ENCODE measurements around the gene EPB41L5. TPM values are rescaled to one million over a fixed set of nuclear protein-coding genes. Genes with fewer than 3 reads are reported as not detected.

Gene EPB41L5
- total and polyA plus RNA-seq, 10 of the 15 experiments (the other 5 are each of a cell fraction or from before 2014, with no cell fraction given) = 2.1 to 20.4 (median 8.2) TPM

GRCh38 chr2:120104772-120105171 lies 91.9 kb downstream of the EPB41L5 start:
- SMC1A ChIA-PET (ENCODE audit: uncharacterized antibody, unreplicated experiment) = interaction anchor here (1.1 to 6.2 kb wide), 2 partner anchors 65 to 70 kb away, joined by 3 to 103 read pairs; no protein-coding TSS in a partner anchor
- no peak for TF ChIP-seq NFIC (IDR thresholded peaks at IDR 0.05; ENCODE audit: low read depth, low read length)
- no peak for TF ChIP-seq NRF1 (conservative IDR thresholded peaks at IDR 0.05; ENCODE audit: low read depth, low read length)
- no peak for TF ChIP-seq ZNF274 (IDR thresholded peaks at IDR 0.05; ENCODE audit: insufficient read depth, insufficient read length)
- Histone ChIP-seq H3K4me1 (ENCODE audit: control insufficient read depth, insufficient read depth, low read length) (peaks cover 7% of the 10 kb centered on the region), H3K9me3 (replicated peaks; ENCODE audit: control insufficient read depth, insufficient read depth, low read length) (no peaks in the 10 kb centered on the region), H4K20me1 (ENCODE audit: control insufficient read depth, insufficient read depth) (no peaks in the 10 kb centered on the region), H3K27me3 (replicated peaks in 1 of 2; ENCODE audit: control insufficient read depth in 2 of 2, insufficient read depth in 2 of 2, low read length in 1 of 2) (no peaks in the 10 kb centered on the region), H3K9ac (ENCODE audit: control insufficient read depth, insufficient read depth, low read length) (no peak overlapping the region), H3K79me2 (ENCODE audit: control insufficient read depth, insufficient read depth, low read length) (no peaks in the 10 kb centered on the region), H3K4me3 (no peak overlapping the region), H2AFZ (ENCODE audit: control insufficient read depth, low read depth, low read length) (no peak overlapping the region), H3K27ac (ENCODE audit: control insufficient read depth, insufficient read depth) (no peak overlapping the region), H3K4me2 (ENCODE audit: control insufficient read depth, insufficient read depth) (no peak overlapping the region), H3K36me3 (ENCODE audit: control insufficient read depth in 2 of 2, insufficient read depth in 2 of 2, low read length in 1 of 2) (no peaks in the 10 kb centered on the region; a peak in 1 of 4 replicates)
- intact Hi-C loops (cut with micrococcal nuclease; ENCODE audit: unreplicated experiment) (no loop called here), in situ Hi-C loops (cut with MboI) (no loop called here)
- 80% methylated on average over 1 of the region's 1 CpG for whole genome bisulfite sequencing (ENCODE audit: insufficient coverage, insufficient replicate concordance, low lambda C conversion rate, missing lambda C conversion rate)
- RAD21 ChIA-PET (ENCODE audit: unreplicated experiment) = interaction anchor here (1.2 to 2.5 kb wide), 2 partner anchors 71 to 208 kb away, joined by 6 to 8 read pairs; no protein-coding TSS in a partner anchor
- CTCF ChIA-PET = interaction anchor here (0.5 to 2.7 kb wide), 5 partner anchors 70 to 1575 kb away, joined by 3 to 14 read pairs (median 8); no protein-coding TSS in a partner anchor
- BruUV-seq (replicated peaks) = no TSS peak
- ATAC-seq (peak; percentile 18; the same call in 2 of the 3 replicates), DNase-seq (ENCODE audit: low read depth, low spot score) (no peak), FAIRE-seq (no peak)
- POLR2A ChIA-PET = no interaction called here

GRCh38 chr2:120105360-120105759 lies 92.5 kb downstream of the EPB41L5 start:
- DNase-seq (ENCODE audit: low read depth, low spot score) = peak; percentile 26
- Histone ChIP-seq H3K9ac (ENCODE audit: control insufficient read depth, insufficient read depth, low read length) (no peak overlapping the region), H3K4me2 (ENCODE audit: control insufficient read depth, insufficient read depth) (no peak overlapping the region), H3K4me3 (no peak overlapping the region), H3K27me3 (replicated peaks in 1 of 2; ENCODE audit: control insufficient read depth in 2 of 2, insufficient read depth in 2 of 2, low read length in 1 of 2) (no peaks in the 10 kb centered on the region), H3K4me1 (ENCODE audit: control insufficient read depth, insufficient read depth, low read length) (peaks cover 7% of the 10 kb centered on the region), H4K20me1 (ENCODE audit: control insufficient read depth, insufficient read depth) (no peaks in the 10 kb centered on the region), H3K36me3 (ENCODE audit: control insufficient read depth in 2 of 2, insufficient read depth in 2 of 2, low read length in 1 of 2) (no peaks in the 10 kb centered on the region; a peak in 1 of 4 replicates), H3K79me2 (ENCODE audit: control insufficient read depth, insufficient read depth, low read length) (no peaks in the 10 kb centered on the region), H3K9me3 (replicated peaks; ENCODE audit: control insufficient read depth, insufficient read depth, low read length) (no peaks in the 10 kb centered on the region), H3K27ac (ENCODE audit: control insufficient read depth, insufficient read depth) (no peak overlapping the region), H2AFZ (ENCODE audit: control insufficient read depth, low read depth, low read length) (no peak overlapping the region)
- ChIA-PET RAD21 (ENCODE audit: unreplicated experiment) (interaction anchor here (0.9 to 2.5 kb wide), 3 partner anchors 11 to 208 kb away, joined by 3 to 8 read pairs (median 6); no protein-coding TSS in a partner anchor), SMC1A (ENCODE audit: uncharacterized antibody, unreplicated experiment) (interaction anchor here (0.6 to 6.2 kb wide), 6 partner anchors 11 to 206 kb away, joined by 3 to 103 read pairs (median 4); no protein-coding TSS in a partner anchor), CTCF (interaction anchor here (1.1 to 2.7 kb wide), 7 partner anchors 69 to 402 kb away, joined by 3 to 14 read pairs (median 5); no protein-coding TSS in a partner anchor), POLR2A (no interaction called here)
- FAIRE-seq = no peak
- in situ Hi-C loops (cut with MboI) (no loop called here), intact Hi-C loops (cut with micrococcal nuclease; ENCODE audit: unreplicated experiment) (no loop called here)
- no TSS peak for BruUV-seq (replicated peaks)
- 0% methylated on average over 2 of the region's 2 CpGs for WGBS (ENCODE audit: insufficient coverage, insufficient replicate concordance, low lambda C conversion rate, missing lambda C conversion rate)
- peak; percentile 87 for ATAC-seq
- TF ChIP-seq NFIC (IDR thresholded peaks at IDR 0.05; ENCODE audit: low read depth, low read length) = peak; percentile 97
- 0 out of 4 replicates have a peak, but pooled peaks of 1 of the 2 experiments have one; percentile 43 for TF ChIP-seq SRF (IDR thresholded peaks at IDR 0.05; ENCODE audit: low read depth in 2 of 2, low read length in 2 of 2)
- TF ChIP-seq EZH2 (IDR thresholded peaks at IDR 0.05; ENCODE audit: borderline replicate concordance, control insufficient read depth, low read depth, low read length) = no peak
- no peak for TF ChIP-seq EGR1 (IDR thresholded peaks at IDR 0.05; ENCODE audit: borderline replicate concordance in 1 of 2, low read depth in 2 of 2, low read length in 2 of 2)
- TF ChIP-seq PAX5 (IDR thresholded peaks at IDR 0.05; ENCODE audit: borderline replicate concordance, low read depth, low read length) = no peak
- no peak for TF ChIP-seq RBBP5 (conservative IDR thresholded peaks at IDR 0.05)
- no peak for TF ChIP-seq BHLHE40 (IDR thresholded peaks at IDR 0.05; ENCODE audit: borderline replicate concordance in 1 of 2, low read depth in 2 of 2, low read length in 1 of 2)
- TF ChIP-seq POLR2AphosphoS2 (IDR thresholded peaks at IDR 0.05; ENCODE audit: low read depth, low read length) = no peak
- TF ChIP-seq CTCF (IDR thresholded peaks at IDR 0.05 in 2 of 3, conservative IDR thresholded peaks at IDR 0.05 in 1 of 3; ENCODE audit: control insufficient read depth in 2 of 3, extremely low read depth in 1 of 3, insufficient read depth in 1 of 3, low read depth in 3 of 3, low read length in 3 of 3) = no peak
- no peak for TF ChIP-seq TAF1 (IDR thresholded peaks at IDR 0.05; ENCODE audit: borderline replicate concordance, low read depth, low read length)
- no peak for TF ChIP-seq JUND (IDR thresholded peaks at IDR 0.05; ENCODE audit: low read depth, low read length)
- TF ChIP-seq TBL1XR1 (IDR thresholded peaks at IDR 0.05; ENCODE audit: low read depth, low read length) = no peak
- peak; percentile 66; the same call in 1 of the 2 replicates for TF ChIP-seq MTA3 (IDR thresholded peaks at IDR 0.05; ENCODE audit: borderline replicate concordance, low read length)

Data from GM12878 (cell line).